Ascending aorta (tissue), 2 donors: ENCODE data around the gene HIBADH. TPM values are rescaled to one million over a fixed set of nuclear protein-coding genes. Genes with fewer than 3 reads are reported as not detected.

ENCODE experiments used
- DNase-seq, 2 donors: peaks; one replicate each; pipeline ENCODE4 v3.0.0-alpha.2; 2019; ENCODE audit warnings: low spot score in 2 of 2
- H3K27ac ChIP-seq, 2 donors: fragments of 200-600 bp; sonication (generic); one replicate each; pipeline ENCODE4 v1.5.1; 2016 to 2017; ENCODE audit warnings: mild to moderate bottlenecking in 1 of 2
- H3K27me3 ChIP-seq: fragments of 200-600 bp; sonication (generic); one replicate; pipeline ENCODE4 v1.5.1; 2017
- H3K36me3 ChIP-seq, 2 donors: fragments of 200-600 bp; sonication (generic); one replicate each; pipeline ENCODE4 v1.5.1; 2016
- H3K4me1 ChIP-seq, 2 donors: fragments of 200-600 bp; sonication (generic); one replicate each; pipeline ENCODE4 v1.5.1; 2016 to 2017; ENCODE audit warnings: mild to moderate bottlenecking in 1 of 2
- H3K4me3 ChIP-seq, 2 donors: fragments of 200-600 bp; sonication (generic); one replicate each; pipeline ENCODE4 v1.5.1; 2016 to 2017; ENCODE audit warnings: mild to moderate bottlenecking in 1 of 2
- H3K9me3 ChIP-seq, 2 donors: fragments of 200-600 bp; sonication (generic); one replicate each; pipeline ENCODE4 v1.5.1; 2016
- CTCF ChIP-seq, 3 experiments: fragments of 200-600 bp in 2 of 3; fragments of 450-650 bp in 1 of 3; sonication (generic) in 2 of 3; IDR thresholded peaks; one replicate each; pipeline ENCODE4 v1.5.1; 2016 to 2019; ENCODE audit warnings: antibody characterized with exemption in 3 of 3, mild to moderate bottlenecking in 1 of 3, moderate library complexity in 1 of 3
- intact Hi-C: fragments of 100-400 bp; cut with DNase I; formaldehyde crosslinking; loops from one replicate; pipeline ENCODE4 v1.15.1; 2023
- total RNA-seq: library from RNA; depleted of rRNA; stranded (reverse); fragments of >200 nt; gene quantifications from one replicate; pipeline ENCODE4 v1.1.0, GENCODE V29; 2016

Gene HIBADH
- 10.6 TPM for total RNA-seq

GRCh38 chr7:27662490-27663205 lies at the start of gene HIBADH:
Gene HIBADH, minus strand, starts transcription at chr7:27662883. Its CDS starts 95 bp downstream, at chr7:27662788.
- DNase-seq: peak; percentile 99 to 100
- Histone ChIP-seq H3K9me3 (no peaks in the 10 kb centered on the region), H3K27ac (peak within 1 kb of the TSS; percentile 79 to 91), H3K36me3 (peaks cover 0 to 3% of the 10 kb centered on the region in 2 donors), H3K4me3 (peak within 1 kb of the TSS; percentile 76 to 92), H3K27me3 (no peaks in the 10 kb centered on the region), H3K4me1 (peaks cover 0 to 3% of the 10 kb centered on the region in 2 donors)
- intact Hi-C loops: loop anchor here (1.0 to 10.0 kb wide), 7 partner anchors 15 to 1022 kb away; partner anchors contain the start of gene TAX1BP1
- TF ChIP-seq CTCF (IDR thresholded peaks at IDR 0.05): peak in 2 of 3 experiments; percentile 18 to 23

GRCh38 chr7:27712217-27712616 lies 49.5 kb upstream of the HIBADH start:
- Histone ChIP-seq H3K9me3 (no peaks in the 10 kb centered on the region), H3K4me1 (no peaks in the 10 kb centered on the region), H3K27me3 (no peaks in the 10 kb centered on the region), H3K27ac (no peak overlapping the region), H3K4me3 (no peak overlapping the region), H3K36me3 (no peaks in the 10 kb centered on the region)
- intact Hi-C loops: no loop called here
- DNase-seq: no peak
- TF ChIP-seq CTCF (IDR thresholded peaks at IDR 0.05): no peak

GRCh38 chr7:27709137-27710075 lies 46.7 kb upstream of the HIBADH start:
- Histone ChIP-seq H3K36me3 (no peaks in the 10 kb centered on the region), H3K27me3 (no peaks in the 10 kb centered on the region), H3K9me3 (no peaks in the 10 kb centered on the region), H3K4me1 (no peaks in the 10 kb centered on the region), H3K4me3 (no peak overlapping the region), H3K27ac (peak overlapping the region in 1 of 2 donors; percentile 53)
- TF ChIP-seq CTCF (IDR thresholded peaks at IDR 0.05): no peak
- no peak for DNase-seq
- intact Hi-C loops: no loop called here

- Histone ChIP-seq H3K4me3 (no peak overlapping the region), H3K9me3 (no peaks in the 10 kb centered on the region), H3K27me3 (no peaks in the 10 kb centered on the region), H3K36me3 (no peaks in the 10 kb centered on the region), H3K4me1 (no peaks in the 10 kb centered on the region), H3K27ac (no peak overlapping the region)
- intact Hi-C loops: no loop called here
- no peak for DNase-seq
- TF ChIP-seq CTCF (IDR thresholded peaks at IDR 0.05): no peak
These were observed 45.8 kb upstream of the HIBADH start for GRCh38 chr7:27708485-27708884.

- no peaks in the 10 kb centered on the region for H3K9me3 ChIP-seq
- H3K4me1 ChIP-seq: no peaks in the 10 kb centered on the region
- no peak overlapping the region for H3K27ac ChIP-seq
- no peaks in the 10 kb centered on the region for H3K27me3 ChIP-seq
- H3K4me3 ChIP-seq: no peak overlapping the region
- no peak for TF ChIP-seq CTCF (IDR thresholded peaks at IDR 0.05)
- DNase-seq: no peak
- H3K36me3 ChIP-seq: no peaks in the 10 kb centered on the region
- intact Hi-C loops: no loop called here
These were observed 42.5 kb upstream of the HIBADH start for GRCh38 chr7:27705200-27705594.
